ENCODE data around the gene TBC1D14. TPM values are rescaled to one million over a fixed set of nuclear protein-coding genes. Genes with fewer than 3 reads are reported as not detected.

Gene TBC1D14
- total RNA-seq, 1 donor from 2014 or later, result 37.1 TPM

DNA sequence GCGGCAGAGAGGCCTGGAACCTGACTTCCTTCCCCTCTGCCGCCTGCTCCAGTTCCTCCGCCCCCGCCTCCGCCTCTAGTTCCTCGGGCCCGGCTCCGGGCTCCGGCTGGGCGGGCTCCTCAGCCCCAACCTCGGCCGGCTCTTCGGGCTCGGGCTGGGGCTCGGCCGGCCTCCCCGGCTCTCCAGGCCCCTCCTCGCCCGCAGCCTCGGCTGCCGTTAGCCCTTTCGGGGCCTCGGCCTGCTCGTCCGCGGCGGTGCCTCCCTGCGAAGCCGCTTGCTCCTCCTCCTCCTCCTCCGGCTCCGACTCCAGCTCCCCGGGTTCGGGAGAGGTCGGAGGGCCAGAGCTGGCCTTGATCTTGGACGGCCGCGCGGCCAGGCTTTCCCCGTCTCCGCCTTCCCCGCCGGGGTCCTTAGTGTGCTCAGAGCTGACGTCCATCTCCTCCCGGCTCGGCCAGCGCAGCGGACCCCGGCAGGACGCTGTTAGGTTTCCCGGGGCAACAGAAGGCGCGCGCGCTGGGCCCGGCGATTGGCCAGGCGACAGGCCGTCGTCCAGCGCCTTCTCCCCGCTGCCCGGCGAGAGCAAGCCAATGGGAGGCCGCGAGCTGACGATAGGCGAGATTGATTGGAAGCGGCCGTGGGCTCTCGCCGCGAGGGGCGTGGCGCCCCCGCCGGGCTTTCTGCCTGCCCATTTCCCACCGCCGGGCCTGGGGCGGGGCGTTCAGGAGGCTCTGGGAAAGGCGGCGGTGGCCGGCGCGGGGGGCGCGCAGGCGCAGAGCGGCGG, 133.1 kb downstream of the TBC1D14 start:
- DNase-seq (ENCODE audit: low spot score), result peak; percentile 97

DNA sequence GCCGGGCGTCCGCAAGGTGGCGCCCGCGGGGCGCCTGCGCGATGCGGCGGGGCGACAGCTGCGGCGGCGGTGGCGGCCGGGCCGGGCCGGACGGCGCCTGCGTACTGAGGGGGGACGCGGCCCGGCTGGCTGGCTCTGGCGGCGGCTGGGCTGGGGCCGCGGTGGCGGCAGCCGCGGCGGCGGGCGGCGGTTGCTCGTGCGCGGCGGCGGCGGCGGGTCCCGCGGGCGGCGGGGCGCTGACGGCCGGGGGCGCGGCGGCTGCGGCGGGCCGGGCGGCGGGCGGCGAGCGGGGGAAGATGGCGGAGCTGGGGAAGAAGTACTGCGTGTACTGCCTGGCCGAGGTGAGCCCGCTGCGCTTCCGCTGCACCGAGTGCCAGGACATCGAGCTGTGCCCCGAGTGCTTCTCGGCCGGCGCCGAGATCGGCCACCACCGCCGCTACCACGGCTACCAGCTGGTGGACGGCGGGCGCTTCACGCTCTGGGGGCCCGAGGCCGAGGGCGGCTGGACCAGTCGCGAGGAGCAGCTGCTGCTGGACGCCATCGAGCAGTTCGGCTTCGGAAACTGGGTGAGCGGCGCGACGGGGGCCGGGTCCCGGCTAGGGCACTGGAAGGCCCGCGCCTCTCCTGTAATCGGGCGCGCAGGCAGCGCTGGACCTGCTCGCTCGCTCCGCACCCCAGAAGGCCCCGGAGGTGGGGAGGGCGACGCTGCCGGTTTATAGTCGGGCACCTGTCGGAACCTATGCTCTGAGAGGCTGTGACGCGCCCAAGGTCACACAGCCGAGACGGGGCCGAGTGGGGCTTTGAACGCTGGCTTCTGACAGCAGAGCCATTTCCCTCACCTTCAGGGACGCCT, 133.9 kb downstream of the TBC1D14 start, which contains the start of gene TADA2B:
Gene TADA2B (plus strand): TSS at position 89 of the 853 bp plus-strand sequence. CDS start 208 bp downstream, at position 297.
- peak; percentile 29 for DNase-seq (ENCODE audit: low spot score)

- DNase-seq (ENCODE audit: low spot score), result no peak
Measured at GRCh38 chr4:7044137-7044930, 134.7 kb downstream of the TBC1D14 start.

GRCh38 chr4:7045553-7045952, 135.9 kb downstream of the TBC1D14 start:
- DNase-seq (ENCODE audit: low spot score), result no peak

DNA sequence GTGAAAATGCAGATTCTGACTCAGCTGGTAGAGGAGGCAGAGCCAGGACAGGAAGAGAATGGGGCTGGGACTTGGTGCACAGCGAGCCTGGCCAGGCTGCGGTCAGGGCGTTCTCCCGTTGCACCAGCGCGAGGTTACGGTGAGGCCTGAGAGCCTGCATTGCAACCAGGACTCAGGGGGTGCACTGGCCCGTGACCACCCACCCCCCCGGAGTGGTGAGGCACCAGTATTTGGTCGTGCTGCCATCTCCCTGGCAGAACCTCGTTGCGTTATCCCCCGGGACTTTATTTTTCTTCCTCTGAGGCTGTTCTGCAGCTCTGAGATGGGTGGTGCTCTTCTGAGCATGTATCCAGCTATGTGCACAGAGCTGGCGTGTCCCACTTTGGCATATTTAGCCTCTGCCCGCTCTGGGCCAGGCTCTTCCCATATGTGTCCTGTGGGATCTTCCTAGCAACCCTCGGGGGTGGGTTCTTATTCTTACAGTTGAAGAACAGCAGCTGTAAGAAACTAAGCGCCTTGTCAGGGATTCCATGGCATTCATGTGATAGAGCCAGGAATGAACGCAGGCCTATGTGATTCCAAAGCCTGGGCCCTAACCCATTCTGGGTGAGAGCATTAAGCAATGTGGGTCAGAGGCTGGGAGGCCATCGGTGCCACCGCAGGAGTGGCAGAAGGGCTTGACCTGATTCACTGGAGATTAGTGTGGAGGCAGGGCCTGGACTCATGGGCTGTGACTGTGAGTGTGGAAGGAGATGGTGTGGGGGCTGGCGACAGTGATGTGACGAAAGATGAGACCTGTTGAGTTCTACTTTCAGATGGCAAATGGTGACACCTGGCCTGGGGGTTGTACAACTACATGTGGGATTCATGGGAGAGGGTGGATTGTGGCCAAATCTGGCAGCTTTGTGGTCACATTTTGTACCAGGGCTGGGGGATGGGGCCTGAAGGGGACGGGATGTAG, 136.6 kb downstream of the TBC1D14 start:
- DNase-seq (ENCODE audit: low spot score), result no peak

GRCh38 chr4:7046971-7047370, 137.3 kb downstream of the TBC1D14 start:
- DNase-seq (ENCODE audit: low spot score), result no peak

GRCh38 chr4:7048642-7049041, 139.0 kb downstream of the TBC1D14 start:
- DNase-seq (ENCODE audit: low spot score), result no peak

- DNase-seq (ENCODE audit: low spot score), result no peak
Measured at GRCh38 chr4:7049295-7049694, 139.7 kb downstream of the TBC1D14 start.

DNA sequence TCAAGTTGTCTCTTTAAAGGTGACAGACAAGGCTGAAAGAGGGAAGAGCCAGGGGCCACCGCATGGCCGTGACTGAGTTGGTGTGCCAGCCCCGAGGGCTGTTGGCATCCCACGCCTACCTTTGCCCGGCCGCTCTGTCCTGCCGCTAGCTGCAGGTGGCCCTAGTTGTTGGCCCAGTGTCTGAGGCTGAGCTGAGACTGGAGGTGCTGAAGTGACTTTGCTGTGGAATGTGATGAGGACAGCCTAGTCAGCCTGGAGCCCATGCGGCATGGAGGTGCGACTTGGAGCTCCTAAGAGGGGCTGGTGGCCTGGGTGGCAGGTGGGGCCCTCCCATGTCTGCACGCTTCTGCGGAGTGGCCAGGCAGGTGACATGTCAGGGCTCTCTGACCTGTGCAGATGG, 140.1 kb downstream of the TBC1D14 start:
- no peak for DNase-seq (ENCODE audit: low spot score)

DNA sequence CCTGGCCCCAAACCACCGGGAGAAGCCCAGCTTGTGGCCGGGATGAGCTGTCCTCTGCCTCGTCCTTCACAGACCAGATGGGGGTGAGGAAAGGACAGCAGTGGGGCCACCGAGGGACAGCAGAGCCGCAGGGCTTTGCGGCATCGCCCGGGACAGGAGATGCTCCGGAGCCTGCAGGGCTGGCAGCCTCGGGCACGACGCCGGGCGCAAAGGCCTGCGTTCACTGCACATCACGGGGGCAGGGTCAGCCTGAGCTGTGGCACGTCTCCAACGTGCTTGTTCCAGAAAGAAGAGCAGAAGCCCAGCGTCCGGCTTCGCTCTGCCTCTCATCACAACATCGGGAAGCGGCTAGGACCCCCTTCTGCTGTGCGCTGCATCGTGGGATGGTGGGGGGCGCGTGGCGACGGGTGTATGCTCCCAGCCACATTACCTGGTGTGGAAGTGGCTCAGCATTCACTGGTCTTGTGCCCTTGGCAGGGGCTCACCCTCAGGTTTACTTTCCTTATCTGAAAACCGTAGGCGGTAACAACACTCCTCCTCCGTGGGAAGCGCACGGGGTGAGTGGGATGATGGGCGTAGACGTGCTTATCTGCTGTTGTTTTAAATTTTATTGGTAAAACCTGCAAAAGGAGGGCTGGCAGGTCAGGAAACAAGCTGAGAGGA, 141.0 kb downstream of the TBC1D14 start:
- no peak for DNase-seq (ENCODE audit: low spot score)

DNA sequence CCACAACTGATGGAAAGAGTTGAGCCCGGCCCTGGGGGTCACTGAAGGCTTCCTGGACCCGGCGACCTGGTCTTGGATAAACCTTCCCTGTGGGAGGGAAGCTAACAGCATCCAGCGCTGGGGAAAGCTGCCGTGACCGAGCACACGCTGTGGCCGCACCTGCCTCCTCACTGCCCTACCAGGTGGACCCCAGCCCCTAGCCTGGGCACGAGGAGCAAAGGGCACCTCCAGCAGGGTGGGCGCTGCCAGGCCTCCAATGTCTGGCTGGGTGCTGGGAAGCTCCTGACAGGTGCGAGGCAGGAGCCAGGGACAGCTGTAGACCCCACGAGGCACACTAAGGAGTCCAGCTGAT, 141.5 kb downstream of the TBC1D14 start:
- DNase-seq (ENCODE audit: low spot score), result no peak

DNA sequence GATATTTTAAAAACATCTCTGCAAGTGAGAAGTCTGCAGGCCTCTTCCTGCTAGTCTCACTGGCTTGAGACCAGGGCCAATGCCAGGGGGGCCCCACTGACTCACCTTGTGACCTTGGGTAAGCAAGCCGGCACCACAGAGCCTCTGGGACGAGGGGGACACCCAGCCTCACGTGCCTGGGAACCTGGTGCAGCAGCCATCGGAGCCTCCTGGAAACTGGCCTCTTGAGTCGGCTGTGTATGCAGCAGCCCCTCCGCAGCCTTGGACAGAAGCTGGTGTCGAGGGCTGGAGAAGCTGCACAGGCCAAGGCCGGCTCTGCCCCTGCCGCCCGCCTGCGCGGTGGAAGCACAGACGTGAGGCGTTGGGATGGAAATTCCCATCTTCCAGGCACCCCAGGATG, 142.3 kb downstream of the TBC1D14 start:
- DNase-seq (ENCODE audit: low spot score), result no peak

GRCh38 chr4:7052313-7052712, 142.7 kb downstream of the TBC1D14 start:
- DNase-seq (ENCODE audit: low spot score), result no peak

DNA sequence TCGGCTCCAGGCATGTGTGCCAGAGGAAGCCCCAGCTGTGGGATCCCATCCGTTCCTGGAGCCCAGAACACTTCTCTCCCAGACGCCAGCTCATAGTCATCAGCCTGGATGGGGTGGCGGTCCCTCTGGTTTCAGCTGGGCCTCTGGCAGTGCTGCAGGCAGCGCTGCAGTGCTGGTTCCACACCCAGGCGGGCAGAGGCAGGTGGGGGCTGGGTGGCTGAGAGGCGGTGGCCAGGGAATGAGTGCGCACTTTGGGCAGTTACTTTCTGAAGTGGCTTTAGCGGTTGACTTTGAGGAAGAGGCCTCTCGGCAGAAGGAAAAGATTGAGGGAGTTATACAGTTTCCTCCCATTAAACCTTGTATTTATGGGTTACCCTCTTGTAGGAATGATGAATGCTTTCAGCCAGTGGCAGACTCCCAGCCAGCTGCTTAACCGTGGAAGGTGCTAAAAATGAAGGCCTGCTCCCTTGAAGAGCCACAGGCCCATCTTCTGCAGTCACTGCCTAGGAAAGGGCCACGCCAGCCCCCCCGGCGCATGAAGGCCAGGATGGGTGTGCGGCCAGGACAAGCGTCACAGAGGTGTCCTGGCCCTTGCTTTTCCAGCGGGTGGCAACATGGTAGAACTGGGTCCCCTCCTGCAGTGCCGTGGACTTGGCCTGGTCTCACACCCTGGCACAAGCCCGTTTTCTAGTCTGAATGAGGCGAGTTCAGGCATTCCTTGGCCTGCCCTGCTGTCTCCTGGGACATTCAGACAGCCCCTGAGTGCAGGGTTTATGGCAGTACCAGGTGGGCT, 143.5 kb downstream of the TBC1D14 start:
- no peak for DNase-seq (ENCODE audit: low spot score)

- DNase-seq (ENCODE audit: low spot score), result no peak
Measured at GRCh38 chr4:7054106-7054880, 144.7 kb downstream of the TBC1D14 start.

DNA sequence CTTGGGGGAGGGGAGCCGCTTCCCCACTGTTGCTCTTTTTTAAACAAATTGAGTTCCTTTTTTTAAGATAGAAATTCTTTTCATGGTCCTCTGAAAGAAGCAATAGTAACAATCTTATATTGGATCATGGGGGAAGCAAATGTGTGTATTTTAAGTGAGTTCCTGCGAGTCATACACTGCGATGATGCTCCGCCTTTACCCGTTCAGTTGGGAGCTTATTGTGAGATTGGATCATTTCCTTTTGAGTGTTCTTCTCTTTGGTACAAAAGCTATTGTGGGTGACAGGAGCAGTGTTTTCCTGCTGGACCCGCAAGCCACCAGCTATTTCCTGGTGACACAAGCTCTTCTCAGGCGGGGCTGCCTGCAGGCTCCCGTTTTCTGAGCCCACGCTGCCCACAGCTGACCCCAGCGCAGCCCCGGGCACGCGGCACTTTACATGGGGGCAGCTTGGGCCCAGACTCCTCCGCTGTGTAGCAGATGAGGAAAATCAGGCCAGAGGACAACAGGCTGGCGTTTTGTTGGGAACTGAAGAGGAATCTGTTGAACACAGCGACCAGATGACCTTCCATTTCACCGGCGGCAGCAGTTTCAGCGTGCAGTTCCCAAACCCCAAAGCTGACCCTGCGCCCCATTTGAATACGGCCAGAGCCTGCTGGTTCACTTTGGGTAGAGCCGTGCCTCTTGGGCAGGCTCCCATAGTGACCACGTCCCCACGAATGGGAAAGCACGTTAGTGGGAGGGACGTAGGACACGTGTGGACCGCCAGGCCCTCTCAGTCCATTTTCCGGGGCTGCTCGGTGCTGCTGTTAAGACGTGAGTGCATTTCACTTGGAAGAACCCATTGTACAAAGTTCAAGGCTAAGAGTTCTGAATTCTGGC, 145.7 kb downstream of the TBC1D14 start:
- no peak for DNase-seq (ENCODE audit: low spot score)

GRCh38 chr4:7055990-7056325, 146.3 kb downstream of the TBC1D14 start:
- DNase-seq (ENCODE audit: low spot score), result no peak

GRCh38 chr4:7058792-7059191, 149.2 kb downstream of the TBC1D14 start:
- no peak for DNase-seq (ENCODE audit: low spot score)
